AG09319 (cell line): ENCODE data around the gene COL4A2.
"Not testable (repeated sequence)": the region's sequence is repeated elsewhere in the genome, so short reads cannot be mapped to it uniquely, and the experiment has no call there.

Source experiments
- DNase-seq: peaks from one replicate; pipeline ENCODE4 v3.0.0-alpha.2; 2010; ENCODE audit warnings: low read depth; ENCODE audit errors: extremely low read depth
- TF ChIP-seq, protein P1 (sequence below): IDR thresholded peaks from 2 replicates; pipeline ENCODE4 v1.5.1; 2011; ENCODE audit warnings: low read depth, mild to moderate bottlenecking, inconsistent platforms, low read length, moderate library complexity

COL4A2 gene

DNA sequence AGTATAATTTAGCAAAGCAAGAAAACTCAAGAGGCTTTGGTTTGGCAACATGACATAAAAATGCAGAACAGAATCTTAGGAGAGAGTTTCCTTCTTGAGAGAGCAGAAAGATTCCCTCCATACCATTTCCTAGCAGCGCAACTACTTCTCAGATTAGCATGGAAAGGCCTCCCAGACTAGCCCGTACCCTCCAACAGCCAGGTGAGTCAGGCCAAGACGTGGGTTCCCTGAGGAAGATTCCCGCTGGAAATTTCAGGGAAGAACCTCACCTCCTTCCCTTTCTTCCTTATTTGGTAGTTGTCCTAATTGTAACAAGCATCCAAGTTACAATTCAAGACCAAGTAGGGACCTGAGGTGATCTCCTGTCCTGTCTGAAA is 12.3 kb downstream of the COL4A2 start:
- TF ChIP-seq, protein P1, sequence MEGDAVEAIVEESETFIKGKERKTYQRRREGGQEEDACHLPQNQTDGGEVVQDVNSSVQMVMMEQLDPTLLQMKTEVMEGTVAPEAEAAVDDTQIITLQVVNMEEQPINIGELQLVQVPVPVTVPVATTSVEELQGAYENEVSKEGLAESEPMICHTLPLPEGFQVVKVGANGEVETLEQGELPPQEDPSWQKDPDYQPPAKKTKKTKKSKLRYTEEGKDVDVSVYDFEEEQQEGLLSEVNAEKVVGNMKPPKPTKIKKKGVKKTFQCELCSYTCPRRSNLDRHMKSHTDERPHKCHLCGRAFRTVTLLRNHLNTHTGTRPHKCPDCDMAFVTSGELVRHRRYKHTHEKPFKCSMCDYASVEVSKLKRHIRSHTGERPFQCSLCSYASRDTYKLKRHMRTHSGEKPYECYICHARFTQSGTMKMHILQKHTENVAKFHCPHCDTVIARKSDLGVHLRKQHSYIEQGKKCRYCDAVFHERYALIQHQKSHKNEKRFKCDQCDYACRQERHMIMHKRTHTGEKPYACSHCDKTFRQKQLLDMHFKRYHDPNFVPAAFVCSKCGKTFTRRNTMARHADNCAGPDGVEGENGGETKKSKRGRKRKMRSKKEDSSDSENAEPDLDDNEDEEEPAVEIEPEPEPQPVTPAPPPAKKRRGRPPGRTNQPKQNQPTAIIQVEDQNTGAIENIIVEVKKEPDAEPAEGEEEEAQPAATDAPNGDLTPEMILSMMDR, result no peak
- DNase-seq, result no peak

DNA sequence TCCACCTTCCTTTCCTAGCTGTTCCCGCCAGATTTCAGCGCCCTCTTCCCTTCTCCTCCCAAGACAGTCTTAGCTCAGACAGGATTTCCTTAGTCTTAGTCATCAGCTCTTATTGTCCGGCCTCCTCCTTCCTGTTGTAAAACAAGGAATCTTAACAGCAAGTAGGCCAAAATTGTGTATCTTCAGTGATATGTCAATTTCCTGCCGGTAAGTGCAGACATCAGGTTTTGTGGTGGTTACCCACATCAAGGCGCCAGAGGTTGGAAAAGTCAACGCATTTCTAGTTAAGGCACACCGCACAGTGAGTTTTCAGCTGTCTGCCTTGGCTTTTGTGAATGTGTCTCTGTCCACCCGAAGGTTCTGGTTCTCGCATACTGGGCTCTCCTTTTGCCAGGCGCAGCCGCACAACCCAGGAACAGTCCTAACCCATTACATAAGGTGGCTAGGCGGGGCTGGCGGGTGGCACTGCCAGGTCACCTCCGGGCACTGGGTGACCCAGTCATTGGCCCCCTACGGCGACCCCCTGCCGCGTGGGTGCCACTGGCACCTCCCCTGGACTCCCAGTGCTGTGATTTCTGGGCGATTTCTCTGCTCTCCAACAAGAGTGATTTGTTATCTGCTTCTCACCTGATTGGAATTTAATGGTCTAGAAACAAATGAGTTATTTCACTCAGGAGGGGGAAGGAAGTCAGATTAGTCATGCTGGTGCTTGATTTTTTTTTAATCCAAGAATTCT is 12.9 kb downstream of the COL4A2 start:
- no peak for DNase-seq
- TF ChIP-seq, protein P1, result no peak

DNA sequence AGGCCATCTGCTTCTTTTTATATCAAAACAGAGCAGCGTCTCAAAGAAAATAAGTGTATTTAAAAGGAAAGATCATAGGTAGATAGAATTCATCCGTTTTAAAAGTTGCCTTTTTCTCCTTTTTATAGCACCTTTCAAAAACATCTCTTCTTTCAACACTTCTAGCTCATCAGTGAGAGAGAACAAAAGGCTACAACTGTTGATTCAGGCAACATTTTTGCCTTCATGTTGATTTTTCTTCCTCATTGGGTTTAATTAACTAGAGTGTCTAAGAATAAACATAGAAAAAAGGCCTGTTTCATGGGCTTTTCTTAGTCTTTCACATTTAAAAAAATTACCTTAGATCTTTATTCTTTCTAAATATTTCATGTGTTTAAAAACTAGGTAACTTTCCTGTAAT is 13.6 kb downstream of the COL4A2 start:
- TF ChIP-seq, protein P1, result no peak
- DNase-seq, result no peak

DNA sequence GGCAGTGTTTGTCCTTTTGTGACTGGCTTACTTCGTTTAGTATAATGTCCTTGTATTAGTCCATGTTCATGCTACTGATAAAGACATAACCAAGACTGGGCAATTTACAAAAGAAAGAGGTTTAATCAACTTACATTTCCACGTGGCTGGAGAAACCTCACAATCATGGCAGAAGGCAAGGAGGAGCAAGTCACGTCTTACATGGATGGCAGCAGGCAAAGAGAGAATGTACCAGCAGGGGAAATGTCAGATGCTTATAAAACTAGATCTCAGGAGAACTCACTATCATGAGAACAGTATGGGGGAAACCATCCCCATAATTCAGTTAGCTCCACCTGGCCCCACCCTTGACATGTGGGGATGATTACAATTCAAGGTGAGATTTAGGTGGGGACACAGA is 14.5 kb downstream of the COL4A2 start:
- DNase-seq, result not testable (repeated sequence)

DNA sequence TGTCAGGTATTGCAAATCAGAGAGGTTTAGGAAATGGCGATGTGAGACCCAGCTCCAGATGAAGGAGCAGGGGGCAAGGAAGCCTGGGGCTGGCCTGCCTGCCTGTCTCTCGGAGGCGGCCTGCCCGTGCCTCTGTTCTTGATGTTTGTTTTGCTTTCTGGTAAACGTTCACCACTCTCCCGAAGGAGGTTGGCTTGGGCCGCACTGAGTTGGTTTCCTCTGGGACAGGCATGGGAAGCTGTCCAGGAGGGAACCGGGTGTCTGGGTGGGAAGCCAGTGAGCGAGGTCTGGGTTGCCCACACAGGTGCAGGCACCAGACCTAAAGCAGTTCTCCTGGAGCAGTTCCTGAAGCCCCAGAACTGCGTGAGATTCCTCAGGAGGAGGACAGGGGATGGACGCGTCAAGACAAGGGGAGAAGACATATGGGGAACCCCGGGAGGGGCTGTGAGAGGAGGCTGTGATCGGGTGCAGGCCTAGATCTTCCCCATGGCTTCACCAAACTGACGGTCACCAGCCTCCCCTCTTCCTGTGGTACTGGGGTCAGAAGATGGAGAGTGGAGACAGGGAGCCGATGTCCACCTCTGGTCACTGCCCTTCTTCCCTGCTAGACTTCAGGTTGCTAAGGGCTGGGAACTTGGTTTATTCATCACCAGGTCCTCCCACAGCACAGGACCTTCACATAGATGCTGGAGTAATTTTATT is 15.2 kb downstream of the COL4A2 start:
- TF ChIP-seq, protein P1, result no peak
- DNase-seq, result no peak

DNA sequence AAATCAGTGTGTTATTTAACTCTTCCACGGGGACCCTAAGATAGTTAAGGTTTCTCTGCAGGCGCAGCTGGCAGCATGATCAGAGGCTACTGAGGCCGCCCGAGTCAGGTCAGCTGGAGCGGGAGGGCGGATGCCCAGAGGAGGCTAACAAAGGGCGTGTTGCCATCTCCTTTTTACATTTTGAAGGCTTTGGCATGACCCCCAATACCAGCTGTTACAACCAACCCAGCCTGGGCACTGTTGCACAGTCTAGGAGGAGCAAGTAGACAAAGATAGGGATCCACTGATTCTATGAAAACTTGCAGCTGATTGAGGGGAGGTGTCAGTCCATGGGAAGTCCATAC is 15.7 kb downstream of the COL4A2 start:
- DNase-seq, result no peak
- TF ChIP-seq, protein P1, result no peak

DNA sequence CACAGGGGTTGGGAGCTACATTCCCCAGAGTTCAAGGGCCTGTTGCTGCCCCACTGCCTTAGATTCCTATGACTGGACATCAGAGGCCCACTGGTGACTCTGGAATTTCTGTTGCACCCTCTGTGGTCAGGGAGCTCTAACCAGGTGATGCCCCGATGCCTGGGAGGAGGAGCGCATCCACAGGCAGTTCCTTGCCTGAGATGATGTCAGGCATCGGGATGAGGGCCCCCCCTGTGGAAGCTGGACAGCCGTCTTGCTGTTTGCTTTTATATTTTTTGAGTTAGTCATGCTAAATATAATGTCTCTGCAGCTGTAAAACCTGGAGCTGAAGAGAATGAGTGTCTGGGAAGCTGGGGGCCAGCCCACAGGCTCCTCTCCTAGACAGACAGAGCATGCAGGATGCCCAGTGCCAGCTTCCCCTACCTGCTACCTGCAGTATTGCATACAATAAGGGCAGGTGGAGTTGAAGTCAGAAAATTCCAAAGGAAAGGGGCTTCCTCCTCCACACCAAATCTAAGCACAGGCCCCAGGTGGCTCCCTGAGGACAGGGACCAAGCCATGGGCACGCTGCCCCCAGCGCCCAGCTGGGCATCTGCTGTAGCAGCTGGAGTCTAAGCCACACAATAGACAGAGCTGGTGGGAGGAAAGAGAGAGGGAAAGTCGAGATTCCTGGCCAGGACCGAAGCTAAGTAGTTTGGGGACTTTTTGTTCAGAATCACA is 16.2 kb downstream of the COL4A2 start:
- DNase-seq, result no peak
- TF ChIP-seq, protein P1, result no peak; the same call in 1 of the 2 replicates
